GM12878 (cell line): ENCODE data around the gene JAG2. TPM values are rescaled to one million over a fixed set of nuclear protein-coding genes. Genes with fewer than 3 reads are reported as not detected.

Experiments used
- ATAC-seq: fragments of 200-7000 bp; cut with Tn5 transposase; 3 replicates; pipeline ENCODE4 v1.9.1; 2020; ENCODE audit warnings: mild to moderate bottlenecking, moderate library complexity
- BruUV-seq: library from RNA; stranded (reverse); fragments of 400-500 nt; replicated peaks from 2 replicates; lab custom pipeline; 2021; lab: Mats Ljungman, UMichigan
- CTCF ChIA-PET: fragments of 300-600 bp; sonication (Branson Sonifier 250); formaldehyde crosslinking; extraction: SDS; loops from one replicate; lab custom pipeline; 2021; ENCODE audit warnings: inconsistent platforms; lab: Yijun Ruan, JAX
- POLR2A ChIA-PET: fragments of 350-600 bp; formaldehyde crosslinking; extraction: SDS; loops from one replicate; lab custom pipeline; 2021; ENCODE audit warnings: inconsistent platforms; lab: Charles Lee
- RAD21 ChIA-PET: fragments of 300-600 bp; sonication (Branson Sonifier 250); formaldehyde crosslinking; loops from one replicate; lab custom pipeline; 2023; ENCODE audit warnings: antibody characterized with exemption; ENCODE audit not compliant: unreplicated experiment; lab: Charles Lee
- SMC1A ChIA-PET: fragments of 300-600 bp; sonication (Branson Sonifier 250); formaldehyde crosslinking; loops from one replicate; lab custom pipeline; 2023; ENCODE audit not compliant: unreplicated experiment, uncharacterized antibody; lab: Charles Lee
- DNase-seq: peaks from one replicate; pipeline ENCODE4 v3.0.0-alpha.2; 2011; ENCODE audit warnings: low read depth, low spot score
- FAIRE-seq: peaks from 3 replicates; lab custom pipeline; 2011; peaks lifted over from hg19 to GRCh38; lab: Jason Lieb, UNC
- H2AFZ ChIP-seq: 2 replicates; pipeline ENCODE4 v1.6.0; 2011; ENCODE audit warnings: low read depth, low read length, control low read depth; ENCODE audit not compliant: control insufficient read depth
- H3K27ac ChIP-seq: 2 replicates; pipeline ENCODE4 v1.5.1; 2011; ENCODE audit warnings: control low read depth; ENCODE audit not compliant: control insufficient read depth, insufficient read depth
- H3K27me3 ChIP-seq, 2 experiments: replicated peaks in 1 of 2; 2 replicates each; pipeline versions ENCODE4 v1.6.0 to v1.6.1; 2011; ENCODE audit warnings: low read length in 1 of 2; ENCODE audit not compliant: control insufficient read depth in 2 of 2, insufficient read depth in 2 of 2
- H3K36me3 ChIP-seq, 2 experiments: 2 replicates each; pipeline ENCODE4 v1.5.1; 2011; ENCODE audit warnings: low read length in 1 of 2; ENCODE audit not compliant: control insufficient read depth in 2 of 2, insufficient read depth in 2 of 2
- H3K4me1 ChIP-seq: 2 replicates; pipeline ENCODE4 v1.6.1; 2011; ENCODE audit warnings: mild to moderate bottlenecking, low read length, moderate library complexity, mixed read lengths; ENCODE audit not compliant: control insufficient read depth, insufficient read depth
- H3K4me2 ChIP-seq: 2 replicates; pipeline ENCODE4 v1.6.0; 2011; ENCODE audit warnings: control low read depth; ENCODE audit not compliant: control insufficient read depth, insufficient read depth
- H3K4me3 ChIP-seq: fragments of 200-600 bp; sonication (generic); 2 replicates; pipeline ENCODE4 v1.5.1; 2016
- H3K79me2 ChIP-seq: 2 replicates; pipeline ENCODE4 v1.6.0; 2011; ENCODE audit warnings: low read length; ENCODE audit not compliant: control insufficient read depth, insufficient read depth
- H3K9ac ChIP-seq: 2 replicates; pipeline ENCODE4 v1.8.0; 2011; ENCODE audit warnings: low read length, control low read depth, mixed read lengths; ENCODE audit not compliant: control insufficient read depth, insufficient read depth
- H3K9me3 ChIP-seq: replicated peaks from 3 replicates; pipeline ENCODE4 v1.5.1; 2011; ENCODE audit warnings: mild to moderate bottlenecking, low read length; ENCODE audit not compliant: control insufficient read depth, insufficient read depth
- H4K20me1 ChIP-seq: 2 replicates; pipeline ENCODE4 v1.6.0; 2011; ENCODE audit not compliant: control insufficient read depth, insufficient read depth
- ATF7 ChIP-seq: fragments of 450-650 bp; IDR thresholded peaks from 2 replicates; pipeline ENCODE4 v1.6.1; 2016; ENCODE audit warnings: low read depth, mild to moderate bottlenecking
- BMI1 ChIP-seq: fragments of 450-650 bp; IDR thresholded peaks from 2 replicates; pipeline ENCODE4 v1.6.1; 2016; ENCODE audit warnings: mild to moderate bottlenecking, moderate library complexity, borderline replicate concordance
- CBFB ChIP-seq: IDR thresholded peaks from 2 replicates; pipeline ENCODE4 v1.6.1; 2016; ENCODE audit warnings: antibody characterized with exemption, low read depth
- CTCF ChIP-seq, 3 experiments: IDR thresholded peaks in 2 of 3; conservative IDR thresholded peaks in 1 of 3; 2 replicates each; pipeline ENCODE4 v1.5.1; 2011; ENCODE audit warnings: low read depth in 3 of 3, low read length in 3 of 3, mild to moderate bottlenecking in 3 of 3, control low read depth in 2 of 3, moderate library complexity in 2 of 3, inconsistent platforms in 1 of 3, mixed read lengths in 1 of 3; ENCODE audit not compliant: control insufficient read depth in 2 of 3, insufficient read depth in 1 of 3; ENCODE audit errors: extremely low read depth in 1 of 3
- E4F1 ChIP-seq: fragments of 450-650 bp; IDR thresholded peaks from 2 replicates; pipeline ENCODE4 v1.6.1; 2018; ENCODE audit warnings: borderline replicate concordance, mild to moderate bottlenecking; ENCODE audit not compliant: partially characterized antibody
- EED ChIP-seq: sonication (generic); IDR thresholded peaks from 2 replicates; pipeline ENCODE4 v1.6.1; 2016; ENCODE audit warnings: antibody characterized with exemption, low read depth
- IKZF1 ChIP-seq: fragments of 450-650 bp; conservative IDR thresholded peaks from 2 replicates; pipeline ENCODE4 v1.6.1; 2017; ENCODE audit warnings: antibody characterized with exemption, mild to moderate bottlenecking
- KAT2A ChIP-seq: conservative IDR thresholded peaks from 2 replicates; pipeline ENCODE4 v1.6.1; 2011; ENCODE audit warnings: low read depth, low read length; ENCODE audit not compliant: control insufficient read depth
- MTA3 ChIP-seq: IDR thresholded peaks from 2 replicates; pipeline ENCODE4 v1.6.1; 2012; ENCODE audit warnings: low read length, inconsistent platforms, borderline replicate concordance
- POLR2AphosphoS2 ChIP-seq: IDR thresholded peaks from 2 replicates; pipeline ENCODE4 v1.6.1; 2011; ENCODE audit warnings: low read depth, mild to moderate bottlenecking, low read length, improper control_type of control experiment, moderate library complexity
- RAD21 ChIP-seq: IDR thresholded peaks from 2 replicates; pipeline ENCODE4 v1.6.1; 2011; ENCODE audit warnings: mild to moderate bottlenecking, low read depth, low read length, moderate library complexity; ENCODE audit not compliant: insufficient read depth
- SREBF2 ChIP-seq: IDR thresholded peaks from 2 replicates; pipeline ENCODE4 v1.6.1; 2012; ENCODE audit warnings: mild to moderate bottlenecking, low read length
- SUZ12 ChIP-seq: fragments of 200-600 bp; sonication (generic); IDR thresholded peaks from one replicate; pipeline ENCODE4 v1.6.1; 2018; ENCODE audit warnings: antibody characterized with exemption, mild to moderate bottlenecking; ENCODE audit not compliant: unreplicated experiment
- TAF1 ChIP-seq: IDR thresholded peaks from 2 replicates; pipeline ENCODE4 v1.6.1; 2011; ENCODE audit warnings: mild to moderate bottlenecking, low read depth, low read length, borderline replicate concordance
- TBL1XR1 ChIP-seq: IDR thresholded peaks from 2 replicates; pipeline ENCODE4 v1.6.1; 2012; ENCODE audit warnings: low read depth, low read length, improper control_type of control experiment
- ZNF24 ChIP-seq: fragments of 450-650 bp; IDR thresholded peaks from 2 replicates; pipeline ENCODE4 v1.6.1; 2017; ENCODE audit warnings: antibody characterized with exemption, mild to moderate bottlenecking
- ZZZ3 ChIP-seq: IDR thresholded peaks from 2 replicates; pipeline ENCODE4 v1.6.1; 2011; ENCODE audit warnings: low read depth; ENCODE audit not compliant: control insufficient read depth, insufficient read length
- WGBS: methylation state at CpG from one replicate; pipeline ENCODE4 v1.1.6; 2016; ENCODE audit warnings: low lambda C conversion rate; ENCODE audit not compliant: insufficient replicate concordance, insufficient coverage; ENCODE audit errors: missing lambda C conversion rate; 5-methylcytosine and 5-hydroxymethylcytosine counted together
- in situ Hi-C: fragments of 300-500 bp; cut with MboI; formaldehyde crosslinking; loops from 9 replicates; pipeline ENCODE4 v1.14.3; 2018; ENCODE audit warnings: mixed read lengths
- intact Hi-C: fragments of 100-400 bp; cut with micrococcal nuclease; formaldehyde crosslinking; loops from one replicate; pipeline ENCODE4 v1.14.2; 2022; ENCODE audit not compliant: unreplicated experiment
- polyA plus RNA-seq, 11 experiments: library from polyadenylated mRNA; depleted of rRNA in 4 of 11; unstranded in 6 of 11; stranded (reverse) in 5 of 11; fragments of >200 nt; fragmentation: Nextera tagmentation in 4 of 11; fragmentation: Illumina TruSeq in 1 of 11; extraction: Ambion mirVana in 4 of 11; extraction: Trizol in 1 of 11; gene quantifications; 1 replicate in 1 of 11; 2 replicates in 10 of 11; pipeline versions ENCODE4 v1.2.1 to v1.2.3, GENCODE V29; 2011 to 2016; ENCODE audit warnings: inconsistent platforms in 2 of 11, missing spikeins in 2 of 11, low read depth in 1 of 11
- total RNA-seq, 4 experiments: library from RNA; depleted of rRNA in 3 of 4; stranded (reverse); fragments of >200 nt in 3 of 4; fragmentation: Illumina TruSeq in 1 of 4; extraction: Trizol in 1 of 4; gene quantifications; 2 replicates each; pipeline versions ENCODE4 v1.2.1 to v1.2.3, GENCODE V29; 2013 to 2021
- TF ChIP-seq, protein P1 (sequence below): IDR thresholded peaks from 2 replicates; pipeline ENCODE4 v1.6.1; 2012; ENCODE audit warnings: low read length, inconsistent platforms

Gene JAG2
- total and polyA plus RNA-seq, 10 of the 15 experiments (the other 5 are each of a cell fraction or from before 2014, with no cell fraction given) = 0.04 to 0.14 (median 0.06) TPM; not detected in 5

- in situ Hi-C loops (no loop called here), intact Hi-C loops (loop anchor here (10.0 kb wide), 1 partner anchor 74 kb away; no protein-coding TSS in a partner anchor)
- ChIA-PET POLR2A (no interaction called here), SMC1A (no interaction called here), CTCF (interaction anchor here (1.0 to 1.9 kb wide), 2 partner anchors 13 to 79 kb away, joined by 3 to 4 read pairs; no protein-coding TSS in a partner anchor), RAD21 (no interaction called here)
- Histone ChIP-seq H3K27ac (no peak overlapping the region), H3K4me2 (0 out of 2 replicates have a peak overlapping the region, but pooled peaks have one; percentile 33), H4K20me1 (no peaks in the 10 kb centered on the region), H2AFZ (no peak overlapping the region), H3K4me3 (no peak overlapping the region; the same call in 1 of the 2 replicates), H3K9me3 (no peaks in the 10 kb centered on the region), H3K27me3 (peaks cover 2 to 3% of the 10 kb centered on the region in 2 experiments; a peak in 2 of 4 replicates), H3K79me2 (no peaks in the 10 kb centered on the region), H3K36me3 (no peaks in the 10 kb centered on the region), H3K9ac (no peak overlapping the region), H3K4me1 (no peaks in the 10 kb centered on the region)
- ATAC-seq (peak; percentile 42), DNase-seq (no peak), FAIRE-seq (no peak)
- WGBS = 4% methylated on average over 39 of the region's 54 CpGs
- no TSS peak for BruUV-seq
- TF ChIP-seq BMI1 (no peak), SUZ12 (no peak), RAD21 (peak; percentile 34), CBFB (no peak), MTA3 (no peak), EED (no peak), POLR2AphosphoS2 (no peak), E4F1 (no peak), IKZF1 (no peak), ATF7 (no peak), ZZZ3 (no peak), CTCF (IDR thresholded peaks at IDR 0.05 in 2 of 3, conservative IDR thresholded peaks at IDR 0.05 in 1 of 3; ENCODE audit: control insufficient read depth in 2 of 3, extremely low read depth in 1 of 3, insufficient read depth in 1 of 3, low read depth in 3 of 3, low read length in 3 of 3) (peak; percentile 30 to 38 (median 37); a peak in 5 of 6 replicates), SREBF2 (no peak), ZNF24 (no peak), TAF1 (no peak), KAT2A (no peak), TBL1XR1 (no peak)
- TF ChIP-seq, protein P1, sequence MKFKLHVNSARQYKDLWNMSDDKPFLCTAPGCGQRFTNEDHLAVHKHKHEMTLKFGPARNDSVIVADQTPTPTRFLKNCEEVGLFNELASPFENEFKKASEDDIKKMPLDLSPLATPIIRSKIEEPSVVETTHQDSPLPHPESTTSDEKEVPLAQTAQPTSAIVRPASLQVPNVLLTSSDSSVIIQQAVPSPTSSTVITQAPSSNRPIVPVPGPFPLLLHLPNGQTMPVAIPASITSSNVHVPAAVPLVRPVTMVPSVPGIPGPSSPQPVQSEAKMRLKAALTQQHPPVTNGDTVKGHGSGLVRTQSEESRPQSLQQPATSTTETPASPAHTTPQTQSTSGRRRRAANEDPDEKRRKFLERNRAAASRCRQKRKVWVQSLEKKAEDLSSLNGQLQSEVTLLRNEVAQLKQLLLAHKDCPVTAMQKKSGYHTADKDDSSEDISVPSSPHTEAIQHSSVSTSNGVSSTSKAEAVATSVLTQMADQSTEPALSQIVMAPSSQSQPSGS = no peak
Observed at GRCh38 chr14:105168979-105169507, 467 bp upstream of the JAG2 start.
